GM21423 (cell line): ENCODE measurements around the gene IL4.
A peak's percentile ranks its signal among the peaks of the same experiment; 100 is the strongest.
"Not testable (repeated sequence)": the region's sequence is repeated elsewhere in the genome, so short reads cannot be mapped to it uniquely, and the experiment has no call there.

Experiments
- ATAC-seq: cut with Tn5 transposase; IDR thresholded peaks from one replicate; pipeline ENCODE4 v1.9.1; 2021; ENCODE audit warnings: mild to moderate bottlenecking, moderate library complexity; ENCODE audit not compliant: unreplicated experiment

Gene IL4

GRCh38 chr5:132689513-132689912 is 15.7 kb downstream of the IL4 start:
- no peak for ATAC-seq

- no peak for ATAC-seq
Measured at GRCh38 chr5:132690156-132690555, 16.4 kb downstream of the IL4 start.

- not testable (repeated sequence) for ATAC-seq
Measured at GRCh38 chr5:132691755-132692631, 18.2 kb downstream of the IL4 start.

GRCh38 chr5:132692632-132692967 is 18.8 kb downstream of the IL4 start:
- ATAC-seq = no peak

GRCh38 chr5:132695956-132696355 is 22.2 kb downstream of the IL4 start:
- no peak for ATAC-seq

- no peak for ATAC-seq
Measured at GRCh38 chr5:132704875-132705274, 31.1 kb downstream of the IL4 start.

GRCh38 chr5:132708645-132709044 is 34.9 kb downstream of the IL4 start:
- no peak for ATAC-seq

GRCh38 chr5:132714456-132715307 is 40.9 kb downstream of the IL4 start:
- ATAC-seq = peak; percentile 46

GRCh38 chr5:132718544-132719312 is 44.9 kb downstream of the IL4 start:
- ATAC-seq = no peak

- ATAC-seq = no peak
Measured at GRCh38 chr5:132725745-132726144, 52.0 kb downstream of the IL4 start.

GRCh38 chr5:132729896-132730295 is 56.1 kb downstream of the IL4 start:
- no peak for ATAC-seq
